Measurements from ENCODE around the gene MYO5B.

Gene MYO5B

DNA sequence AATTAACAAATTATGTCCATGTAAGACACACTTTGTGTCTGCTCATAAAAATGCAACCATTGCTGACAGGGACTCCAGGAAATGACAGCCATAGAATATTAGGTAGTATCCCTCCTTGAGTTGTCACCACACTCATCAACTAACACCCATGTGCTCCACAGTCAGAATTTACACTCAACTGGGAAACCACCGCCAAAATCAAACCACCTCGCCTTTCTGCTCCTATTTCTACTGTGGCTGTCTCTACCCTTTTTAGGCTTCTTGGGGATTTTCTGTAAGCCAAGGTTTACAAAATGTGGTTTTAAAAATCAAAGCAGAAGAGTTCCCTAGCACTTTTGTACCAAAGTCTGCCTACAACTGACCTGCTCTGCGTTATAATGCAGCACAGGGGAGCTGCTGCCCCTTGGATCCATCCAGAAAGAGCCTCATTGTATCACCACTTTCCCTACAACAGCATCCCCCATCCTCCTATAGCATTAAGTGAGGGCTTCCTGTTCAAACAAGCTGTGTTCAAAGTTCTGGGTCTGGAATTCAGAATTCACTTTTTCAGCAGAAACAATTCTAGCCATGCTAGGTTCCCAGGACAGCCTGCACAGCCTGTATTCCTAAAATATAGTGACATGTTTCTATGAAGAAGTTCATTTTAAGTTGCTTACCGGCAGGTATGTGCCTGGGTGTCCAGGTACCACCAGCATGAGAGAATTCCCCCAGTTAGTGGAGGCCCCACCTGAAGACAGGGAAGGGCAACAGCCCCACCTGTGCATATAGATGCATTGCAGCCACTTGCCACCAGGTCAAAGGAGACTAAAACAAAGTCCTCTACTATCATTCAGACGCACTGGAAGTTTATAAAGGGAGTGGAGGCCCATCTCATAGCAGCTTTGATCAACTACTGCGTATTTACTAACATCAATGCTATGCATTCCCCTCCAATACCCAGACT, 104.3 kb downstream of the MYO5B start:
- H4K20me1 ChIP-seq (ENCODE audit: insufficient read depth, low read length), result no peaks in the 10 kb centered on the region
- peak overlapping the region; percentile 92; the same call in 1 of the 2 replicates for H3K27ac ChIP-seq (ENCODE audit: low read length)
- H3K9me3 ChIP-seq (replicated peaks; ENCODE audit: insufficient read depth, low read length), result no peaks in the 10 kb centered on the region
- H3K27me3 ChIP-seq (replicated peaks; ENCODE audit: insufficient read depth, low read length), result no peaks in the 10 kb centered on the region
- H3F3A ChIP-seq (ENCODE audit: insufficient read depth, low read length), result peaks cover 24% of the 10 kb centered on the region
- H3K4me1 ChIP-seq (ENCODE audit: low read length), result peaks cover 48% of the 10 kb centered on the region
- no peak overlapping the region for H2AFZ ChIP-seq (ENCODE audit: low read length)
- H3K79me2 ChIP-seq (ENCODE audit: low read length), result peaks cover 73% of the 10 kb centered on the region
- H3K9me2 ChIP-seq (replicated peaks; ENCODE audit: insufficient read depth, low read length), result no peaks in the 10 kb centered on the region
- TF ChIP-seq, protein P1, sequence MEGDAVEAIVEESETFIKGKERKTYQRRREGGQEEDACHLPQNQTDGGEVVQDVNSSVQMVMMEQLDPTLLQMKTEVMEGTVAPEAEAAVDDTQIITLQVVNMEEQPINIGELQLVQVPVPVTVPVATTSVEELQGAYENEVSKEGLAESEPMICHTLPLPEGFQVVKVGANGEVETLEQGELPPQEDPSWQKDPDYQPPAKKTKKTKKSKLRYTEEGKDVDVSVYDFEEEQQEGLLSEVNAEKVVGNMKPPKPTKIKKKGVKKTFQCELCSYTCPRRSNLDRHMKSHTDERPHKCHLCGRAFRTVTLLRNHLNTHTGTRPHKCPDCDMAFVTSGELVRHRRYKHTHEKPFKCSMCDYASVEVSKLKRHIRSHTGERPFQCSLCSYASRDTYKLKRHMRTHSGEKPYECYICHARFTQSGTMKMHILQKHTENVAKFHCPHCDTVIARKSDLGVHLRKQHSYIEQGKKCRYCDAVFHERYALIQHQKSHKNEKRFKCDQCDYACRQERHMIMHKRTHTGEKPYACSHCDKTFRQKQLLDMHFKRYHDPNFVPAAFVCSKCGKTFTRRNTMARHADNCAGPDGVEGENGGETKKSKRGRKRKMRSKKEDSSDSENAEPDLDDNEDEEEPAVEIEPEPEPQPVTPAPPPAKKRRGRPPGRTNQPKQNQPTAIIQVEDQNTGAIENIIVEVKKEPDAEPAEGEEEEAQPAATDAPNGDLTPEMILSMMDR (IDR thresholded peaks at IDR 0.05; ENCODE audit: low read length), result peak; percentile 15; the same call in 1 of the 2 replicates
- no peak for TF ChIP-seq EZH2 (optimal IDR thresholded peaks at IDR 0.05; ENCODE audit: low read depth, low read length)
- DNase-seq, result no peak
- no peaks in the 10 kb centered on the region for H3K36me3 ChIP-seq (replicated peaks; ENCODE audit: insufficient read depth, low read length)
- H3K4me2 ChIP-seq (ENCODE audit: low read depth, low read length), result peak overlapping the region; percentile 83
- no peak overlapping the region for H3K4me3 ChIP-seq (ENCODE audit: low read length)
- no peak overlapping the region for H3K9ac ChIP-seq (ENCODE audit: low read length)

DNA sequence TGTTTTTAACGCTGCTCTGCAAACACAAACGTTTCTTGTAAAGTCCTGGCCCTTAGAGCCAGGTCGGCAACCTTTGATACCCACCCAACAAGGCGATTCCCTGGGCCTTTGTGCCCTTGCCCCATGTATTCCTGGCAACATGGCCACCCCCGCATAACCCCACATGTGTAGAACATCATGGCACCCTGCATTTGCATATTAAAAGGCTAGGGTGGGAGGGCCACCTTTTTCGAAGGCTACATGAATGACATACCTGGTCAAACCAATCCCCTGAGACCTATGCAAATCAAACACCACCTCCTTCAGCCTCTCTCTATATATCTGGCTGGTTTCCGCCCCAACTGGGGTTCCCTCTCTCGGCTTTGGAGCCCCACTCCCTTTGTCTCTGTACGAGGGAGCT, 105.2 kb downstream of the MYO5B start:
- TF ChIP-seq EZH2phosphoT487 (IDR thresholded peaks at IDR 0.05; ENCODE audit: low read length) (no peak), EZH2 (optimal IDR thresholded peaks at IDR 0.05; ENCODE audit: low read depth, low read length) (no peak)
- TF ChIP-seq, protein P1 (IDR thresholded peaks at IDR 0.05; ENCODE audit: low read length), result no peak
- H3K4me3 ChIP-seq (ENCODE audit: low read length), result no peak overlapping the region
- H4K20me1 ChIP-seq (ENCODE audit: insufficient read depth, low read length), result no peaks in the 10 kb centered on the region
- H3K79me2 ChIP-seq (ENCODE audit: low read length), result peaks cover 67% of the 10 kb centered on the region
- no peak overlapping the region for H3K27ac ChIP-seq (ENCODE audit: low read length)
- H3K27me3 ChIP-seq (replicated peaks; ENCODE audit: insufficient read depth, low read length), result no peaks in the 10 kb centered on the region
- H3K9me2 ChIP-seq (replicated peaks; ENCODE audit: insufficient read depth, low read length), result no peaks in the 10 kb centered on the region
- no peak overlapping the region for H3K4me2 ChIP-seq (ENCODE audit: low read depth, low read length)
- peaks cover 24% of the 10 kb centered on the region for H3F3A ChIP-seq (ENCODE audit: insufficient read depth, low read length)
- no peaks in the 10 kb centered on the region for H3K9me3 ChIP-seq (replicated peaks; ENCODE audit: insufficient read depth, low read length)
- no peak overlapping the region for H3K9ac ChIP-seq (ENCODE audit: low read length)
- H3K36me3 ChIP-seq (replicated peaks; ENCODE audit: insufficient read depth, low read length), result no peaks in the 10 kb centered on the region
- H3K4me1 ChIP-seq (ENCODE audit: low read length), result peaks cover 48% of the 10 kb centered on the region
- no peak for DNase-seq
- H2AFZ ChIP-seq (ENCODE audit: low read length), result no peak overlapping the region

DNA sequence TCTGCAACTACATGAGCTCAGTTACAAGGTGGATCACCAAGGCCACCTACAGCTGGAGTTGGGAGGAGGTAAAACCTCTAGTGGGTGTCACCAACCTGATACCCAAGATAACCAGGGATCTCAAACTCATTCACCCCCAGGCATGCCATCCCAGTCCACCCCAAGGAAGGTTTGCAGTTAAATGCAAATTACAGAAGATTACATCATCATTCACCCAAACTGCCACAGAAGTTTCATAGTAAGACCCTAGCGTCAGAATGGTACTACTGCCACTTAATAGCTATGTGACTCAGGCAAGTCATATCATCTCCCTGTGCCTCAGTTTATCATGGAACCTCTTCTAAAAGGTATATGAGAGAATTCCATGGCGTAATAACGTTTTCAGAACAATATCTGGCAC, 111.2 kb downstream of the MYO5B start:
- Histone ChIP-seq H3K9me2 (replicated peaks; ENCODE audit: insufficient read depth, low read length) (no peaks in the 10 kb centered on the region), H3K27ac (ENCODE audit: low read length) (no peak overlapping the region), H3K79me2 (ENCODE audit: low read length) (peaks cover 67% of the 10 kb centered on the region), H3K4me1 (ENCODE audit: low read length) (peaks cover 26% of the 10 kb centered on the region), H4K20me1 (ENCODE audit: insufficient read depth, low read length) (no peaks in the 10 kb centered on the region), H3K4me3 (ENCODE audit: low read length) (no peak overlapping the region), H3K4me2 (ENCODE audit: low read depth, low read length) (no peak overlapping the region), H3F3A (ENCODE audit: insufficient read depth, low read length) (no peaks in the 10 kb centered on the region), H3K9me3 (replicated peaks; ENCODE audit: insufficient read depth, low read length) (no peaks in the 10 kb centered on the region), H3K9ac (ENCODE audit: low read length) (no peak overlapping the region), H2AFZ (ENCODE audit: low read length) (no peak overlapping the region), H3K36me3 (replicated peaks; ENCODE audit: insufficient read depth, low read length) (no peaks in the 10 kb centered on the region), H3K27me3 (replicated peaks; ENCODE audit: insufficient read depth, low read length) (no peaks in the 10 kb centered on the region)
- TF ChIP-seq EZH2phosphoT487 (IDR thresholded peaks at IDR 0.05; ENCODE audit: low read length), result no peak
- TF ChIP-seq, protein P1 (IDR thresholded peaks at IDR 0.05; ENCODE audit: low read length), result no peak
- no peak for DNase-seq
